H1 (cell line): ENCODE measurements around the gene NME1. TPM values are rescaled to one million over a fixed set of nuclear protein-coding genes. Genes with fewer than 3 reads are reported as not detected.

Experiments
- CTCF ChIA-PET: fragments of 300-600 bp; sonication (Branson Sonifier 250); formaldehyde crosslinking; loops from one replicate; lab custom pipeline; 2021; ENCODE audit not compliant: partially characterized antibody; lab: Charles Lee
- POLR2A ChIA-PET: fragments of 300-600 bp; sonication (Branson Sonifier 250); formaldehyde crosslinking; loops from one replicate; lab custom pipeline; 2021; ENCODE audit warnings: inconsistent platforms; ENCODE audit not compliant: partially characterized antibody; lab: Charles Lee
- DNase-seq, 2 experiments: peaks; one replicate each; pipeline versions ENCODE4 v3.0.0 to v3.0.0-alpha.2; 2010 to 2022; ENCODE audit warnings: low spot score in 2 of 2, low read depth in 1 of 2, mixed read lengths in 1 of 2
- FAIRE-seq: peaks from 2 replicates; lab custom pipeline; 2011; peaks lifted over from hg19 to GRCh38; lab: Jason Lieb, UNC
- H2AFZ ChIP-seq: 2 replicates; pipeline ENCODE4 v1.8.1; 2012; ENCODE audit warnings: low read length, inconsistent platforms
- H2AK5ac ChIP-seq: 2 replicates; pipeline ENCODE4 v1.6.1; 2013; ENCODE audit warnings: low read depth, low read length
- H2BK120ac ChIP-seq: replicated peaks from 2 replicates; pipeline ENCODE3; 2013; ENCODE audit warnings: low read depth, low read length, inconsistent platforms
- H2BK12ac ChIP-seq: 2 replicates; pipeline ENCODE4 v1.6.1; 2013; ENCODE audit warnings: low read depth, low read length
- H2BK15ac ChIP-seq: 2 replicates; pipeline ENCODE4 v1.6.1; 2013; ENCODE audit warnings: low read length
- H2BK20ac ChIP-seq: 2 replicates; pipeline ENCODE4 v1.6.1; 2013; ENCODE audit warnings: low read length
- H2BK5ac ChIP-seq: 2 replicates; pipeline ENCODE4 v1.6.1; 2013; ENCODE audit warnings: low read depth, low read length
- H3K14ac ChIP-seq: 2 replicates; pipeline ENCODE4 v1.6.1; 2013; ENCODE audit warnings: inconsistent platforms; ENCODE audit not compliant: insufficient read length
- H3K18ac ChIP-seq: 2 replicates; pipeline ENCODE4 v1.6.1; 2013; ENCODE audit warnings: low read length; ENCODE audit errors: extremely low read depth
- H3K23ac ChIP-seq: 2 replicates; pipeline ENCODE4 v1.6.1; 2013; ENCODE audit warnings: inconsistent platforms; ENCODE audit not compliant: insufficient read length
- H3K23me2 ChIP-seq: 2 replicates; pipeline ENCODE4 v1.6.1; 2013; ENCODE audit warnings: low read depth, low read length
- H3K27ac ChIP-seq: 2 replicates; pipeline ENCODE4 v1.6.1; 2011; ENCODE audit warnings: low read depth, low read length, inconsistent platforms
- H3K27me3 ChIP-seq, 4 experiments: replicated peaks in 1 of 4; 1 replicate in 1 of 4; 2 replicates in 3 of 4; pipeline versions ENCODE4 v1.6.1 to v1.8.1; 2011 to 2013; ENCODE audit warnings: low read length in 3 of 4, mild to moderate bottlenecking in 3 of 4, inconsistent platforms in 2 of 4, mixed read lengths in 2 of 4, moderate library complexity in 1 of 4; ENCODE audit not compliant: control insufficient read depth in 3 of 4, insufficient read depth in 3 of 4; ENCODE audit errors: extremely low read depth in 1 of 4
- H3K36me3 ChIP-seq, 4 experiments: 2 replicates each; pipeline versions ENCODE4 v1.6.1 to v1.8.1; 2011 to 2013; ENCODE audit warnings: mild to moderate bottlenecking in 4 of 4, low read length in 3 of 4, moderate library complexity in 2 of 4, control low read depth in 1 of 4, inconsistent platforms in 1 of 4; ENCODE audit not compliant: insufficient read depth in 4 of 4, control insufficient read depth in 2 of 4
- H3K4ac ChIP-seq: replicated peaks from 2 replicates; pipeline ENCODE3; 2013; ENCODE audit warnings: low read length, low read depth, mixed read lengths, inconsistent platforms; ENCODE audit not compliant: insufficient read length
- H3K4me1 ChIP-seq, 4 experiments: replicated peaks in 1 of 4; 1 replicate in 1 of 4; 2 replicates in 3 of 4; pipeline versions ENCODE4 v1.6.1 to v1.8.1; 2011 to 2013; ENCODE audit warnings: low read length in 3 of 4, inconsistent platforms in 2 of 4, mixed read lengths in 1 of 4; ENCODE audit not compliant: insufficient read depth in 4 of 4, control insufficient read depth in 3 of 4
- H3K4me2 ChIP-seq, 2 experiments: 2 replicates each; pipeline versions ENCODE4 v1.6.1 to v1.8.1; 2011 to 2013; ENCODE audit warnings: low read depth in 2 of 2, low read length in 2 of 2, control low read depth in 1 of 2, inconsistent platforms in 1 of 2, mild to moderate bottlenecking in 1 of 2; ENCODE audit not compliant: insufficient read depth in 1 of 2
- H3K4me3 ChIP-seq, 4 experiments: fragments of 200-600, 300-600 bp in 1 of 4; sonication (generic), shearing (Covaris generic), sonication (Bioruptor Twin) in 1 of 4; 2 replicates each; pipeline versions ENCODE4 v1.5.1 to v1.8.1; 2011 to 2016; ENCODE audit warnings: low read length in 4 of 4, low read depth in 3 of 4, control low read depth in 2 of 4, inconsistent platforms in 2 of 4, mild to moderate bottlenecking in 2 of 4, mixed read lengths in 1 of 4, moderate library complexity in 1 of 4; ENCODE audit not compliant: insufficient read depth in 2 of 4; ENCODE audit errors: extremely low read depth in 1 of 4
- H3K56ac ChIP-seq: replicated peaks from 2 replicates; pipeline ENCODE3; 2013; ENCODE audit warnings: low read depth, mild to moderate bottlenecking, mixed read lengths, low read length, inconsistent platforms; ENCODE audit not compliant: insufficient read length
- H3K79me1 ChIP-seq: 2 replicates; pipeline ENCODE4 v1.6.1; 2013; ENCODE audit warnings: low read depth, low read length, control low read depth
- H3K79me2 ChIP-seq, 2 experiments: 2 replicates each; pipeline versions ENCODE4 v1.6.1 to v1.8.1; 2012 to 2013; ENCODE audit warnings: low read length in 2 of 2, mild to moderate bottlenecking in 2 of 2, inconsistent platforms in 1 of 2; ENCODE audit not compliant: insufficient read depth in 2 of 2, control insufficient read depth in 1 of 2
- H3K9ac ChIP-seq, 4 experiments: replicated peaks in 1 of 4; 1 replicate in 1 of 4; 2 replicates in 3 of 4; pipeline versions ENCODE4 v1.6.1 to v1.8.1; 2011 to 2013; ENCODE audit warnings: low read depth in 3 of 4, low read length in 3 of 4, control low read depth in 2 of 4, mild to moderate bottlenecking in 2 of 4, moderate library complexity in 2 of 4, inconsistent platforms in 1 of 4; ENCODE audit errors: extremely low read depth in 1 of 4
- H3K9me3 ChIP-seq, 2 experiments: 2 replicates each; pipeline versions ENCODE4 v1.6.1 to v1.8.1; 2012 to 2013; ENCODE audit warnings: mild to moderate bottlenecking in 2 of 2, moderate library complexity in 2 of 2, control low read depth in 1 of 2, inconsistent platforms in 1 of 2, low read depth in 1 of 2, low read length in 1 of 2, mixed read lengths in 1 of 2; ENCODE audit not compliant: insufficient read depth in 2 of 2
- H4K20me1 ChIP-seq, 2 experiments: replicated peaks in 1 of 2; 2 replicates each; pipeline versions ENCODE3 to v1.8.1; 2011 to 2013; ENCODE audit warnings: inconsistent platforms in 2 of 2, low read length in 2 of 2, mild to moderate bottlenecking in 1 of 2; ENCODE audit not compliant: insufficient read depth in 2 of 2, control insufficient read depth in 1 of 2
- H4K5ac ChIP-seq: 2 replicates; pipeline ENCODE4 v1.6.1; 2013; ENCODE audit warnings: low read length, low read depth, mixed read lengths, inconsistent platforms; ENCODE audit not compliant: insufficient read length
- H4K8ac ChIP-seq: 2 replicates; pipeline ENCODE4 v1.8.0; 2013; ENCODE audit warnings: mild to moderate bottlenecking, moderate library complexity, low read length, inconsistent platforms; ENCODE audit not compliant: insufficient read depth; ENCODE audit errors: extremely low read depth
- H4K91ac ChIP-seq: replicated peaks from 2 replicates; pipeline ENCODE3; 2013; ENCODE audit warnings: low read length, mixed read lengths, inconsistent platforms; ENCODE audit not compliant: insufficient read length
- JUN ChIP-seq: IDR thresholded peaks from 2 replicates; pipeline ENCODE4 v1.6.1; 2011; ENCODE audit warnings: low read depth, mild to moderate bottlenecking, improper control_type of control experiment, low read length
- KDM4A ChIP-seq: IDR thresholded peaks from one replicate; pipeline ENCODE4 v1.7.1; 2012; ENCODE audit warnings: low read depth, mild to moderate bottlenecking, moderate library complexity, low read length, inconsistent platforms; ENCODE audit not compliant: severe bottlenecking
- POU5F1 ChIP-seq: IDR thresholded peaks from 2 replicates; pipeline ENCODE4 v1.6.1; 2011; ENCODE audit warnings: low read depth, mild to moderate bottlenecking, low read length, moderate library complexity
- WGBS, 2 experiments: shearing (Covaris generic) in 1 of 2; methylation state at CpG; one replicate each; pipeline versions ENCODE4 v1.1.6 to v1.1.7; 2013 to 2015; ENCODE audit warnings: low lambda C conversion rate in 2 of 2, mixed read lengths in 2 of 2, inconsistent platforms in 1 of 2, low coverage in 1 of 2, missing lambda C conversion rate in 1 of 2; ENCODE audit not compliant: insufficient replicate concordance in 2 of 2, insufficient coverage in 1 of 2, insufficient read length in 1 of 2; ENCODE audit errors: extremely low coverage in 1 of 2, missing lambda C conversion rate in 1 of 2; 5-methylcytosine and 5-hydroxymethylcytosine counted together
- polyA plus RNA-seq, 7 experiments: library from polyadenylated mRNA; depleted of rRNA in 3 of 7; stranded (reverse) in 5 of 7; unstranded in 2 of 7; fragments of >200 nt in 5 of 7; fragments of 200-250 nt in 2 of 7; gene quantifications; 1 replicate in 5 of 7; 2 replicates in 1 of 7; 4 replicates in 1 of 7; pipeline versions ENCODE4 v1.2.1 to v1.2.3, GENCODE V29; 2011 to 2013; ENCODE audit warnings: missing spikeins in 2 of 7, mixed read lengths in 2 of 7
- total RNA-seq: library from RNA; stranded (reverse); fragmentation: NEBNext Ultra II Directional; extraction: Animal tissue kit (Norgen Biotek cat#: 25700); gene quantifications from 2 replicates; pipeline ENCODE4 v1.2.1, GENCODE V29; 2021

NME1 gene
- total and polyA plus RNA-seq, 2 of the 8 experiments (the other 6 are each of a cell fraction or from before 2014, with no cell fraction given): 307 to 380 TPM

- peaks cover 5 to 13% of the 10 kb centered on the region in 2 experiments for H4K20me1 ChIP-seq
- H2BK15ac ChIP-seq: no peak overlapping the region
- no peak overlapping the region for H3K14ac ChIP-seq
- H3K36me3 ChIP-seq: no peaks in the 10 kb centered on the region
- H3K23me2 ChIP-seq: peaks cover 2% of the 10 kb centered on the region; the same call in 1 of the 2 replicates
- POLR2A ChIA-PET: no interaction called here
- H2AFZ ChIP-seq: no peak overlapping the region
- peaks cover 0 to 75% of the 10 kb centered on the region in 2 experiments; a peak in 2 of 4 replicates for H3K79me2 ChIP-seq
- FAIRE-seq (no peak), DNase-seq (no peak)
- no peak overlapping the region for H2AK5ac ChIP-seq
- TF ChIP-seq KDM4A (no peak), POU5F1 (no peak), JUN (no peak)
- no peak overlapping the region for H2BK120ac ChIP-seq
- no peak overlapping the region for H4K91ac ChIP-seq
- H3K56ac ChIP-seq: no peak overlapping the region
- no peak overlapping the region for H2BK20ac ChIP-seq
- H4K5ac ChIP-seq: no peak overlapping the region
- no peak overlapping the region for H3K4me2 ChIP-seq
- peaks cover 0 to 3% (median under 1%) of the 10 kb centered on the region in 4 experiments; a peak in 3 of 7 replicates for H3K4me1 ChIP-seq
- WGBS, 2 experiments: 94% methylated on average over 2 of the region's 4 CpGs; no CpG with 5 or more reads in 1 of the 2 experiments
- H3K79me1 ChIP-seq: peaks cover 10% of the 10 kb centered on the region; the same call in 1 of the 2 replicates
- H3K27me3 ChIP-seq: no peaks in the 10 kb centered on the region
- H3K9me3 ChIP-seq: no peaks in the 10 kb centered on the region
- H2BK5ac ChIP-seq: no peak overlapping the region
- H3K4ac ChIP-seq: no peak overlapping the region
- no peak overlapping the region for H3K18ac ChIP-seq
- H2BK12ac ChIP-seq: no peak overlapping the region
- no peak overlapping the region for H3K27ac ChIP-seq
- no peak overlapping the region for H4K8ac ChIP-seq
- no peak overlapping the region for H3K23ac ChIP-seq
- CTCF ChIA-PET: interaction anchor here (0.6 kb wide), 1 partner anchor 73 kb away, joined by 3 read pairs; no protein-coding TSS in a partner anchor
- no peak overlapping the region for H3K9ac ChIP-seq
- H3K4me3 ChIP-seq: no peak overlapping the region
Observed at GRCh38 chr17:51115179-51115578, 38.2 kb upstream of the NME1 start.
